ENCODE results near the gene SUSD1.

Gene SUSD1

DNA sequence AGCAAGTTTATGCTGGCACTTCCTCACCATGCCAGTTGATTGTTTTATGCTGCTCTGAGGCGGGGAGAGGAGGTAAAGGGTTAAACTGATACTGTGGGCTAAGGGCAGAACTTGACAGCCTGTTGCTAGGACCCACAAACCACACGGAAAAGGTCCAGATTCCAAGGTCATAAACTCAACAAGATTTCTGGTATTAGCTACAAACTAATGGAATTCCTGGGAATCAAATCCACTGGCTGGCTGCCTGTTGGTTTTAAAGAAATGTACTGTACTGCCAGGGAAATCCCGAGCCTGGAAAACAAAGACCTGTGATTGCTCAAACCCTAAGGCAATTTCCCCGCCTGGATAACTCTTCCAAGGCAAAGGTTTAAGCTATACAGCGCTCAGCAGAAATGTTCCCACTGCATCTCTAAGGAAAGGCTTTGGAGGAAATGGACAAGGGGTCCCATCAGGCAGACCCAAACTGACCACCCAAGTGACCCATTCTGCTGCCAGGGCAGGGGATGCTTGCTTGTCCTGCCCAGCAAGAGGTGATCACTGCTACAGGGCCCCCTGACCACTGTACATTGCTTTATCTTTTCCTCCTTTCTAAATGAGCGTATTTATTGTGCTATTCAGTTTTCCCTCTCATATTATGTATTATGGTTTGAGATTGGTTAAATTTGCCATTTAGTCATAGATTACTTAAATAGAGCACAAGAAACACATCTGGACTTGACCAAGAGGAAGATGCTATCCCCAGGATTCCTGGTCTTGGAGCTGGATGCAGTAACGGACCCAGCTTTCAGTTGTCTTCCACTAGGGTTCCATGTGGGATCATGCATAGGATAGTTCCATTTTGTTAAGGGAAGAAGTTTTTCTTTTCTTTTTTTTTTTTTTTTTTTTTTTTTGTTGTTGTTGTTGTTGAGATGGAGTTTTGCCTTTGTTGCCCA, 124.3 kb downstream of the SUSD1 start:
- no peak overlapping the region for H3K4me3 ChIP-seq (ENCODE audit: low read depth, low read length)
- DNase-seq (ENCODE audit: low read depth): no peak
- no peak for TF ChIP-seq MYC (IDR thresholded peaks at IDR 0.05; ENCODE audit: low read depth, low read length)
- no peak for TF ChIP-seq POLR2A (IDR thresholded peaks at IDR 0.05; ENCODE audit: extremely low read depth, insufficient read length)
- TF ChIP-seq, protein P1, sequence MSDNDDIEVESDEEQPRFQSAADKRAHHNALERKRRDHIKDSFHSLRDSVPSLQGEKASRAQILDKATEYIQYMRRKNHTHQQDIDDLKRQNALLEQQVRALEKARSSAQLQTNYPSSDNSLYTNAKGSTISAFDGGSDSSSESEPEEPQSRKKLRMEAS (IDR thresholded peaks at IDR 0.05; ENCODE audit: low read depth, low read length): no peak
- TF ChIP-seq, protein P2, sequence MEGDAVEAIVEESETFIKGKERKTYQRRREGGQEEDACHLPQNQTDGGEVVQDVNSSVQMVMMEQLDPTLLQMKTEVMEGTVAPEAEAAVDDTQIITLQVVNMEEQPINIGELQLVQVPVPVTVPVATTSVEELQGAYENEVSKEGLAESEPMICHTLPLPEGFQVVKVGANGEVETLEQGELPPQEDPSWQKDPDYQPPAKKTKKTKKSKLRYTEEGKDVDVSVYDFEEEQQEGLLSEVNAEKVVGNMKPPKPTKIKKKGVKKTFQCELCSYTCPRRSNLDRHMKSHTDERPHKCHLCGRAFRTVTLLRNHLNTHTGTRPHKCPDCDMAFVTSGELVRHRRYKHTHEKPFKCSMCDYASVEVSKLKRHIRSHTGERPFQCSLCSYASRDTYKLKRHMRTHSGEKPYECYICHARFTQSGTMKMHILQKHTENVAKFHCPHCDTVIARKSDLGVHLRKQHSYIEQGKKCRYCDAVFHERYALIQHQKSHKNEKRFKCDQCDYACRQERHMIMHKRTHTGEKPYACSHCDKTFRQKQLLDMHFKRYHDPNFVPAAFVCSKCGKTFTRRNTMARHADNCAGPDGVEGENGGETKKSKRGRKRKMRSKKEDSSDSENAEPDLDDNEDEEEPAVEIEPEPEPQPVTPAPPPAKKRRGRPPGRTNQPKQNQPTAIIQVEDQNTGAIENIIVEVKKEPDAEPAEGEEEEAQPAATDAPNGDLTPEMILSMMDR (IDR thresholded peaks at IDR 0.05; ENCODE audit: low read depth, low read length): no peak

DNA sequence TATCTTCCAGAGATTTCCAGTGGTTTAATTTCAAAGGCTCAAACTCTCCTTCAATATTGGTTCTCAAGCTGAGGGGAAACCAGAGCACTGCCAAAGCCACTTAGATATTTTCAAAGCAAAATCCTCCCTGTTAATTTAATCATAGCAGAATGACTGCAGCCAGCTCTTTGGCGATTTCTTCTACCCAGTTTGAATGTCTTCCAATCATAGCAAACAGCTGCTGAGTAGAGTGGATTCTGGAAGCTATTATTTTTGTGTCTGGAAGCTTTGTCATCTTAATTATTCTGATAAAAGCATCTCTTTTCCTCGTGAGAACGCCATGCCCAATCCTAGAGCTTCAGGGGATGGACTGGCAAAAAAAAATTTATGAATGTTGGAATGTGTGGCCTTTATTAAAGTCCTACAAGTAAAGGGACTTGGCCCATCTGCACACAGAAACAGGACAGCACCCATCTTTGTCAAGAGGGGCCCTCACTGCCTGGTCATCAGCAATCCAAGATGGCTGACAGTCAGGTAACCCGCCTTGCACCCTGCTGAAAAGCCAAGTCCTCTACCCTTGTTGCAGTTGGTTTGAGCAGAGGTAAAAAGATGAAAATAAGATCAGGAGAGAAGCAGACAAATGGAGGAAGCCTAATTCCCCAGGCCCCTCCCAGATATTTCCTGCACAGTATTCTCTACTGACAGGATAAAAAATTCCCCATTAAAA, 125.1 kb downstream of the SUSD1 start:
- H3K4me3 ChIP-seq (ENCODE audit: low read depth, low read length): no peak overlapping the region
- TF ChIP-seq MYC (IDR thresholded peaks at IDR 0.05; ENCODE audit: low read depth, low read length): no peak
- TF ChIP-seq, protein P1 (IDR thresholded peaks at IDR 0.05; ENCODE audit: low read depth, low read length): no peak
- no peak for TF ChIP-seq POLR2A (IDR thresholded peaks at IDR 0.05; ENCODE audit: extremely low read depth, insufficient read length)
- TF ChIP-seq, protein P2 (IDR thresholded peaks at IDR 0.05; ENCODE audit: low read depth, low read length): no peak
- DNase-seq (ENCODE audit: low read depth): no peak

DNA sequence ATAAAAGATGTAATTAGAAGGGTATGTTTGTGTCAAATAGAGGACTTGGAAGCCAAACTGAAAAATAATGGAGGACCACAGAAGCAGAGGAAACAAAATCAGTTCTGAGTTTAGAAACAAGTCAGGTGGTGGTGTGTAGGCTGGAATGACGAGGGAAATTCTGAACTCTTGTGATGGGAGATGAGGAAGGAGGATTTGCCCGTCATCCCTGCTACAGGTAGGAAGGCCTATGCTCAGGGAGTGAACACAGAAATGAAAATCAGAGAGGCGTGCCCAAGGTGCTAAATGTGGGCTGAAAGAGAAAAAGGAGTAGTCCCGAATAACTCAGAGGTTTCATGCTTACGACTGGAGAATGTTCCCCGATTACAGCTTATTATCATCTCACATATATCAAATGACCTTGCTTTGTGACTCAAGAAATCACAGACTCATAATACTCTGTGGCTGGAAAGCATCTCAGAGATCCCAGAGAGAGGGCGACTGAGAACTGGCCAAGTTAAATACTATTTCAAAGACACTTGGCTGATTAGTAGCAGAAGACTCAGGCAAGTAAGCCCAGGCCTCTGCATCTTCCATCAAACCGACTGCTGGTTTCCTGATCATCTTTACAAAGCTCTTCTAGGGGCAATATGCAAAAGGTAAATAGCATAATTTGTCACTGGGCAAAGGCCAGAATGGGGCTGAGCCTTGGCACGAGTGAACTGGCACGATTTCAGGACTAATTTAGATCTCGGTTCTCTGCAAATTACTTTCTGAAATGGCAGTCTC, 126.0 kb downstream of the SUSD1 start:
- no peak for DNase-seq (ENCODE audit: low read depth)
- TF ChIP-seq MYC (IDR thresholded peaks at IDR 0.05; ENCODE audit: low read depth, low read length) (no peak), POLR2A (IDR thresholded peaks at IDR 0.05; ENCODE audit: extremely low read depth, insufficient read length) (no peak)
- TF ChIP-seq, protein P1 (IDR thresholded peaks at IDR 0.05; ENCODE audit: low read depth, low read length): no peak
- TF ChIP-seq, protein P2 (IDR thresholded peaks at IDR 0.05; ENCODE audit: low read depth, low read length): no peak
- H3K4me3 ChIP-seq (ENCODE audit: low read depth, low read length): no peak overlapping the region

DNA sequence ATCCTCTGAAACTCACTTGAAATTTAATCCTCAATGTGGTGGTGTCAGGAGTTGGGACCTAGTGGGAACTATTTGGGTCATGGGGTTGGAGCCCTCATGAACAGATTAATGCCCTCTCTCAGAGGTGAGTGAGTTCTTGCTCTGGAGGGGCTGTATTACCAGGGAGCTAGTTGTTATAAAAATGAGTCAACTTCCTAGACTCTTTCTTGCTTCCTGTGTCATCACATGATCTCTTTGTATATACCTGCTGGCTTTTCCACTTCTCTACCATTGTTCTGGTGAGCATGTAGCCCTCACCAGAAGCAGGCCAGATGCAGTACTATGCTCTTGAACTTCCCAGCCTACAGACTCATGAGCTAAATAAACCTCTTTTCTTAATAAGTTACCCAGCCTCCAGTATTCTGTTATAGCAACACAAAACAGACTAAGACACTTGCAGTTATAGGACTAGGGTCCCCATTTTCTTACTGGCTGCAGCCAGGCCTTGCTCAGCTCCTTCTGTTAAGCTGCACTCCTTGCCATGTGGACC, 127.5 kb downstream of the SUSD1 start:
- DNase-seq (ENCODE audit: low read depth): no peak
- H3K4me3 ChIP-seq (ENCODE audit: low read depth, low read length): no peak overlapping the region
- TF ChIP-seq, protein P1 (IDR thresholded peaks at IDR 0.05; ENCODE audit: low read depth, low read length): no peak

DNA sequence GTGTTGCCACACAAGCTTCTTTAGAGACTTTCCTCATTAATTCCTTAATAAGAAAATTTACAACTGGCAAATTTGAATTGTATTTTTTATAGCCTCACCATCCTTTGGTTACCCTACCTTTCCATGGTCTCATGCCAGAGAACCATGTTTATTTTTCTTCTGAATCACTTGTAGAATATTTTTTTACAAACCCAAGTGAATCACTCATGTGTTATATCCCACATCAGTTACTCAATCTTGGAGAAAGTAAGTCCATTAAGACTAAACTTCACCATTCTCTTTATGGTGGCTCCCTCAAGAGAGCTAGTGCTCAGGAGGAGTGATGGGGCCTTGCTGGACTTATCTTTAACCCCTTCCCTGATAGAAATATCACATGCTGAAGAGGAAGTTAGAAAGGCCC, 128.9 kb downstream of the SUSD1 start:
- no peak for DNase-seq (ENCODE audit: low read depth)
- H3K4me3 ChIP-seq (ENCODE audit: low read depth, low read length): no peak overlapping the region
- no peak for TF ChIP-seq MYC (IDR thresholded peaks at IDR 0.05; ENCODE audit: low read depth, low read length)
- no peak for TF ChIP-seq POLR2A (IDR thresholded peaks at IDR 0.05; ENCODE audit: extremely low read depth, insufficient read length)
- TF ChIP-seq, protein P1 (IDR thresholded peaks at IDR 0.05; ENCODE audit: low read depth, low read length): no peak
- TF ChIP-seq, protein P2 (IDR thresholded peaks at IDR 0.05; ENCODE audit: low read depth, low read length): no peak
